Activated naive CD8-positive, alpha-beta T cell treated with anti-CD3 and anti-CD28 coated beads, Interleukin-2, amount 50 U/mL, for 24 hours (primary cell): ENCODE measurements around the gene ATP6V0B.
A peak's percentile ranks its signal among the peaks of the same experiment; 100 is the strongest.

Experiments used
- ATAC-seq: fragments of 150-1000 bp; cut with Tn5 transposase; one replicate; pipeline ENCODE4 v1.10.0; 2021
- DNase-seq: peaks from one replicate; pipeline ENCODE4 v3.0.0; 2021
- H3K27ac Mint-ChIP-seq: one replicate; pipeline ENCODE4 v1.8.0; 2021; ENCODE audit warnings: mild to moderate bottlenecking, mixed read lengths
- H3K27me3 Mint-ChIP-seq: one replicate; pipeline ENCODE4 v1.8.0; 2021; ENCODE audit warnings: mixed read lengths
- H3K36me3 Mint-ChIP-seq: one replicate; pipeline ENCODE4 v1.8.0; 2021; ENCODE audit warnings: low read depth, mixed read lengths
- H3K4me1 Mint-ChIP-seq: one replicate; pipeline ENCODE4 v1.8.0; 2021; ENCODE audit warnings: mixed read lengths
- H3K4me3 Mint-ChIP-seq: one replicate; pipeline ENCODE4 v1.8.0; 2021; ENCODE audit warnings: mild to moderate bottlenecking, moderate library complexity, mixed read lengths
- H3K9me3 Mint-ChIP-seq: one replicate; pipeline ENCODE4 v1.8.0; 2021; ENCODE audit warnings: mixed read lengths

The ATP6V0B gene

DNA sequence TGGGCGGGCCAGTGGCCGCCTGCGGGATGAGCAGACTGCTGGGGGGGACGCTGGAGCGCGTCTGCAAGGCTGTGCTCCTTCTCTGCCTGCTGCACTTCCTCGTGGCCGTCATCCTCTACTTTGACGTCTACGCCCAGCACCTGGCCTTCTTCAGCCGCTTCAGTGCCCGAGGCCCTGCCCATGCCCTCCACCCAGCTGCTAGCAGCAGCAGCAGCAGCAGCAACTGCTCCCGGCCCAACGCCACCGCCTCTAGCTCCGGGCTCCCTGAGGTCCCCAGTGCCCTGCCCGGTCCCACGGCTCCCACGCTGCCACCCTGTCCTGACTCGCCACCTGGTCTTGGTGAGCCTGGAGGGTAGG is 6.4 kb downstream of the ATP6V0B start:
- Mint-ChIP-seq H3K4me3 (no peak overlapping the region), H3K36me3 (peaks cover 43% of the 10 kb centered on the region), H3K27me3 (peaks cover 2% of the 10 kb centered on the region), H3K27ac (no peak overlapping the region), H3K4me1 (peaks cover 36% of the 10 kb centered on the region), H3K9me3 (no peaks in the 10 kb centered on the region)
- ATAC-seq: no peak
- DNase-seq: no peak

DNA sequence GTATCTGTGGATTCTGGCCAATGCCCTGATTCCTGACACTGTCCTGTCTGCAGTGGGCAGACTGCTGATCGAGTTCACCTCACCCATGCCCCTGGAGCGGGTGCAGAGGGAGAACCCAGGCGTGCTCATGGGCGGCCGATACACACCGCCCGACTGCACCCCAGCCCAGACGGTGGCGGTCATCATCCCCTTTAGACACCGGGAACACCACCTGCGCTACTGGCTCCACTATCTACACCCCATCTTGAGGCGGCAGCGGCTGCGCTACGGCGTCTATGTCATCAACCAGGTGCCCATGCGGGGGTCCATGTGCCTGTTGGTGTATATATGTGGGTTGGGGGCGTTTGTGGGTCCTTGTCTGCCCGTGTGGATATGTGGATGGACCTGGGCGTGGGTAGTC is 6.9 kb downstream of the ATP6V0B start:
- no peaks in the 10 kb centered on the region for H3K9me3 Mint-ChIP-seq
- H3K27me3 Mint-ChIP-seq: peaks cover 2% of the 10 kb centered on the region
- H3K36me3 Mint-ChIP-seq: peaks cover 39% of the 10 kb centered on the region
- DNase-seq: no peak
- H3K27ac Mint-ChIP-seq: no peak overlapping the region
- no peak for ATAC-seq
- no peak overlapping the region for H3K4me3 Mint-ChIP-seq
- H3K4me1 Mint-ChIP-seq: peaks cover 31% of the 10 kb centered on the region

DNA sequence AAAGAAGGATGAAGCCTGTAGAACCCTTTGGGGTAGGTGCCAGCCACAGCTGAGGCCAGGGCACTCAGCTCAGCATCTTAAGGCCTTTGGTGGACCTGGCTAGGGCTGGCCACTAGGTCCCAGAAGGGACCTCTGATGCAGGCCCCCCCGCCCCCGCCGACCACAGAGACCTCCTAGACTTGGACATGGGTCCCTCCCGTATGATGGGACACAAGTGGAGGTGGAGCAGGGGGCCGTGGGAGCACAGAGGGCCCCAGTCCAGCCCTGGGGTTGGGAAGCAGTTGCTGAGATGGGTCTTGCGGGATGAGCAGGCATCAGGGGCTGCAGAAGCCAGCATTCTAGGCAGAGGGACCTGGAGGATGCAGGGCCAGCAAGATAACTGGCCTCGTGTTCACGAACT is 7.5 kb downstream of the ATP6V0B start:
- ATAC-seq (no peak), DNase-seq (no peak)
- Mint-ChIP-seq H3K36me3 (peaks cover 33% of the 10 kb centered on the region), H3K9me3 (no peaks in the 10 kb centered on the region), H3K4me3 (no peak overlapping the region), H3K27me3 (peaks cover 2% of the 10 kb centered on the region), H3K27ac (no peak overlapping the region), H3K4me1 (peaks cover 25% of the 10 kb centered on the region)

DNA sequence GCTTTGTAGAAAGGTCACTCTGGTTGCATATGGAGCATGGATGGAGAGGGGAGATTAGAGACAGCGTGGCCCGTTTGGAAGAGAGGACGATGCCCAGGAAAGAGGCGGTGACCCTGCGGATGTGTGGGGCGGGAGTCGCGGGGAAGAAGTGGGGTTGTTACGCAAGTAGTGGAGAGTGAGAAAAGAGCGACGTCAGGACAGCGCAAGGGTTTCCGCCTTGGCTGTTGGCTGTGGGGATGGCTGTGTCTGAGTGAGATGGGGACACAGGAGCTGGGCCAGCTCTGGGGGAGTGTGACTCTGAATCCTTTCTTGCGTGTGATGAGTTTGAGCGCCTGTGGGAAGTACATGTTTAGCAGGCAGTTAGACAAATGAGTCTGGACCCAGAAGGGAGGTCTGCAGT is 8.0 kb downstream of the ATP6V0B start:
- no peak overlapping the region for H3K27ac Mint-ChIP-seq
- peaks cover 28% of the 10 kb centered on the region for H3K36me3 Mint-ChIP-seq
- ATAC-seq: no peak
- H3K4me1 Mint-ChIP-seq: peaks cover 19% of the 10 kb centered on the region
- no peaks in the 10 kb centered on the region for H3K9me3 Mint-ChIP-seq
- DNase-seq: no peak
- H3K4me3 Mint-ChIP-seq: no peak overlapping the region
- H3K27me3 Mint-ChIP-seq: peaks cover 2% of the 10 kb centered on the region

DNA sequence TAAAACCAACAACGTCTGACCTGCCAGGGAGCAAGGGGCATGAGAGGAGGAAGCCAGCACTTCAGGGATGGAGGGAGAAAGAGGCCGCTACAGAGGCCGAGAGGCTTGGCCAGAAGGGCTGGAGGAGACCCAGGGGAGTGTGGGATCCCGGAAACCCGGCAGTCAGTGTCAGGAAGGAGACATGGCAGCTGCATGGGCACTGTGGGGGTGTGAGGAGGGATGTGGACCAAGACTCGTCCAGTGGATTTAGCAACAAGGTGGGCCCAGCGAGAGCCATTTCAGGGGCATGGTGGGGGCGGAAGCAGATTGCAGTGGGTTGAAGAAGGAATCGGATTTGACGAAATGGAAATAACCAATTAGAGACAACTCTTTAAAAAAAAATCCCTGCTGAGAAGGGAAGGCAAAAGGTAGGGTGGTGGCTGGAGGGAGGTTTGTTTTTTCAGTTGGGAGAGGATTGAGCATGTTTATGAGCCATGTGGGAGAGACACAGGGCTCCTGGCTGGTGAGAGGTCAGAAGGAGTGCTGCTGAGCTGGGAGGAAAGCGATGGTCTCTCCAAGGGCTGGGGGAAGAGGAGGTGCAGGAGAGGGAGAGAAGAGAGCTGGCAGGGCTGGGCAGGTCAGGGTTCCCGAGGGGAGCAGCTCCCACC is 8.6 kb downstream of the ATP6V0B start:
- Mint-ChIP-seq H3K27me3 (peaks cover 2% of the 10 kb centered on the region), H3K36me3 (peaks cover 23% of the 10 kb centered on the region), H3K9me3 (no peaks in the 10 kb centered on the region), H3K4me3 (no peak overlapping the region), H3K4me1 (peaks cover 15% of the 10 kb centered on the region), H3K27ac (no peak overlapping the region)
- no peak for ATAC-seq
- no peak for DNase-seq

DNA sequence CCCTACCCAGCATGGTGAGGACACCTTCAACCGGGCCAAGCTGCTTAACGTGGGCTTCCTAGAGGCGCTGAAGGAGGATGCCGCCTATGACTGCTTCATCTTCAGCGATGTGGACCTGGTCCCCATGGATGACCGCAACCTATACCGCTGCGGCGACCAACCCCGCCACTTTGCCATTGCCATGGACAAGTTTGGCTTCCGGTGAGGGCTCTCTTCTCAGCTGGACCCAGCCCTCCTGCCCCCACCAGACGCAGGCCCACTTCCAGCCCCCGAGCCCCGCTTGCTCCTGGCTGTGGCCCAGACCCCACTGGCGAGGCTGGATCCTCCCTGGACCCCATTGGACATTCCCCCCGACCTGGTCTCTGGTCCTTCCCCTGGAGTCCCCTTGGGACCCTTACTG is 10.1 kb downstream of the ATP6V0B start:
- Mint-ChIP-seq H3K27me3 (peaks cover 2% of the 10 kb centered on the region), H3K9me3 (no peaks in the 10 kb centered on the region), H3K4me3 (no peak overlapping the region), H3K36me3 (peaks cover 19% of the 10 kb centered on the region), H3K4me1 (peaks cover 10% of the 10 kb centered on the region), H3K27ac (no peak overlapping the region)
- DNase-seq: no peak
- no peak for ATAC-seq

DNA sequence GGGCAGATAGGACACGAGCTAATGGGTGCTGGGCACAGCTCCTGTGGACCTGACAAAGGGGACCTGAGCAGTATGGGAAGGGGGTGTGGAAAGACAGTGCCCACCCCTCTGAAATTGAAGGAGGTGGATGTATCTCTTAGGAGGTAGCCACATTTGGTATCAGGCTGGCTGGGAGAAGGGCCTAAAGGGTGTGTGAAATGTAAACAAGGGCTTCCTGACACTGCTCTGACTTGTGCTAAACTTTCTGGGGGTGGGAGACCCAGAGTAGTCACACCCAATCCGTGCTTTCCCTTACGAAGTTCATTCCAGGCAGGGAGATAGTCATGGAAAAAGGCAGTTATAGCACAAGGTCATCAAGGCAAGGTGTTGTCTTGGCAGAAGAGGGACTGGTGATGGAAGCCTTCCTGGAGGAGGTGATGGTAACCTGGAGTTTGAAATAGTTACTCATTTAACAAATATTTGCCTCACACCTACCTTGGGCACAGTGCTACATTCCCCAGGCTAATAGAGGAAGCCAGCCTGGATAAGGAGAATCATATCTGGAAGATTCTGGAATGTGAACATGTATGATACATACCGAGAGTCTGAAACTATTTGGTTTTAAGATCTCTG is 11.3 kb downstream of the ATP6V0B start:
- H3K4me1 Mint-ChIP-seq: peaks cover 4% of the 10 kb centered on the region
- peaks cover 14% of the 10 kb centered on the region for H3K36me3 Mint-ChIP-seq
- ATAC-seq (no peak), DNase-seq (no peak)
- H3K27me3 Mint-ChIP-seq: no peaks in the 10 kb centered on the region
- no peak overlapping the region for H3K4me3 Mint-ChIP-seq
- H3K9me3 Mint-ChIP-seq: no peaks in the 10 kb centered on the region
- H3K27ac Mint-ChIP-seq: no peak overlapping the region

DNA sequence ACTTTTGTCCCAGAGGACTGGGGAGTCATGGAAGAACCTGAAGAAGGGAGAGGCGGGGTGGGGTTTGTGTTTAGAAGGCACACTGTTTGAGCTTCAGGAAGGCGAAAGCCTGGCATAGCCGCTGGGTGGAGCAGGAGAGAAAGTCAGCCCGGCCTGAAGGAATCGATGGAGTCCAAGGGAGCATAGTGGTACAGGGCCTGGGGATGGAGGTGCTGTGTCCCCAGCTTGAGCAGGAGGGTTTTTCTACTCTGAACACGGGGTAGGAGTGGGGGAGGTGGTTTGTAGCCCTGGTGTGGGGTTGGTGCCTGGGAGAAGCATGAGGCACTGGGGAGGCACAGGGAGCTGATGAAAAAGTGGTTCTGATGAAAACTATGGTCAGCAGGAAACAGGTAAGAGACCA is 12.0 kb downstream of the ATP6V0B start:
- no peak overlapping the region for H3K4me3 Mint-ChIP-seq
- DNase-seq: no peak
- H3K9me3 Mint-ChIP-seq: no peaks in the 10 kb centered on the region
- H3K4me1 Mint-ChIP-seq: peaks cover 7% of the 10 kb centered on the region
- H3K36me3 Mint-ChIP-seq: peaks cover 14% of the 10 kb centered on the region
- no peak for ATAC-seq
- no peak overlapping the region for H3K27ac Mint-ChIP-seq
- H3K27me3 Mint-ChIP-seq: no peaks in the 10 kb centered on the region

DNA sequence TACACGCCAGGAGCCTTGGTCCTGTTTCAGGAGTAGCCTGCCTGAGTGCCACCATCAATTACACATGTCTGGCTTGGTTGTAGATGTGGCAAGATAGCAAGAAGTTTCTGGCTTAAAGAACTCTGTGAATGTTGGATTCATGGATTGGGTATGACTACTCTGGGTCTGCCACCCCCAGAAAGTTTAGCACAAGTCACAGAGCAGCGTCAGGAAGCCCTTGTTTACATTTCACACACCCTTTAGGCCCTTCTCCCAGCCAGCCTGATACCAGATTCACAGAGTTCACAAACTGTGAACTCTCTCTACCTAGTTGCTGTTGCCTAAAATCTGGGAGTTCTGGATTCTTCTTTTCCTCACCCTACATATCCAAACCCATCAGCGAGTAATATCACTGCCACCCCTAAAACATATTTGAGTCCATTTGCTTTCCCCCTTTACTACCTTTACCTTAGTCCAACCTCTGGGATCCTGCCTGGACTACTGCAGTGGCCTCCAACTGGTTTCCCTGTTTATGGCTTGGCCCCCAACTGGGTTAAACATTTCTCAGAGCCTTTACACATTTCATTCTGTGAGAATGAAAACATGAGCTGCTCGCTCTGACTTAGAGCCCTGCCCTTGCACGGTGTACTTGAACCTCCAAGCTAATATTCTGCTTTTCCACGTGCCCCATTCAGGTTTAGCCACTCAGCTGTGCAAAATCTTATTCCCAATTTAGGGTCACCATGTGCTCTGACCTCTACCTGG is 12.6 kb downstream of the ATP6V0B start:
- ATAC-seq (no peak), DNase-seq (no peak)
- Mint-ChIP-seq H3K27me3 (no peaks in the 10 kb centered on the region), H3K9me3 (no peaks in the 10 kb centered on the region), H3K36me3 (peaks cover 12% of the 10 kb centered on the region), H3K4me1 (peaks cover 11% of the 10 kb centered on the region), H3K4me3 (no peak overlapping the region), H3K27ac (no peak overlapping the region)

DNA sequence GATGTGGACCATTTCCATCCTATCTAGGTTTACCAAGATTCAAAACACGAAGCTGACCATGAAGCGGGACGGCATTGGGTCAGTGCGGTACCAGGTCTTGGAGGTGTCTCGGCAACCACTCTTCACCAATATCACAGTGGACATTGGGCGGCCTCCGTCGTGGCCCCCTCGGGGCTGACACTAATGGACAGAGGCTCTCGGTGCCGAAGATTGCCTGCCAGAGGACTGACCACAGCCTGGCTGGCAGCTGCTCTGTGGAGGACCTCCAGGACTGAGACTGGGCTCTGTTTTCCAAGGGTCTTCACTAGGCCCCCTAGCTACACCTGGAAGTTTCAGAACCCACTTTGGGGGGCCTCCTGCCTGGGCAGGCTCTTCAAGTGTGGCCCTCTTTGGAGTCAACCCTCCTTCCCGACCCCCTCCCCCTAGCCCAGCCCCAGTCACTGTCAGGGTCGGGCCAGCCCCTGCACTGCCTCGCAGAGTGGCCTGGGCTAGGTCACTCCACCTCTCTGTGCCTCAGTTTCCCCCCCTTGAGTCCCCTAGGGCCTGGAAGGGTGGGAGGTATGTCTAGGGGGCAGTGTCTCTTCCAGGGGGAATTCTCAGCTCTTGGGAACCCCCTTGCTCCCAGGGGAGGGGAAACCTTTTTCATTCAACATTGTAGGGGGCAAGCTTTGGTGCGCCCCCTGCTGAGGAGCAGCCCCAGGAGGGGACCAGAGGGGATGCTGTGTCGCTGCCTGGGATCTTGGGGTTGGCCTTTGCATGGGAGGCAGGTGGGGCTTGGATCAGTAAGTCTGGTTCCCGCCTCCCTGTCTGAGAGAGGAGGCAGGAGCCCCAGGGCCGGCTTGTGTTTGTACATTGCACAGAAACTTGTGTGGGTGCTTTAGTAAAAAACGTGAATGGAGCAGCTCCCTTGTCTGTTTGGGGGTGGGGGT is 15.8 kb downstream of the ATP6V0B start:
- peak overlapping the region; percentile 82 for H3K4me3 Mint-ChIP-seq
- DNase-seq: no peak
- peaks cover 14% of the 10 kb centered on the region for H3K4me1 Mint-ChIP-seq
- no peaks in the 10 kb centered on the region for H3K9me3 Mint-ChIP-seq
- H3K27me3 Mint-ChIP-seq: peaks cover 2% of the 10 kb centered on the region
- no peak for ATAC-seq
- H3K27ac Mint-ChIP-seq: no peak overlapping the region
- peaks cover under 1% of the 10 kb centered on the region for H3K36me3 Mint-ChIP-seq

DNA sequence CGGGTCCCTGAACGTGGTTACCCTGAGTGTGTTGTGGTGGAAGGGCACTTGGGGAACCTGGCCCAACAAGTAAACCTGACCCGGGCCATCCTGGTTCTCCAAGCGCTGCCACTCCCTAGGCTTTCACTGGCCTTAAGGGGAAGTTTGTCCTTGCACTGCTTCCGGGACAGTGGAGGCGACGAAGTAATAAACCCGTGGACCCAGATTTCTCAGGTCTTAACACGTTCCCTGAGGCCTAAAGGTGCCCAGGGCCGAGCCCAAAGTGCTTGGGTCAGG is 16.4 kb downstream of the ATP6V0B start:
- Mint-ChIP-seq H3K36me3 (no peaks in the 10 kb centered on the region), H3K4me3 (peak overlapping the region; percentile 82), H3K27ac (peak overlapping the region; percentile 68), H3K9me3 (no peaks in the 10 kb centered on the region), H3K27me3 (peaks cover 2% of the 10 kb centered on the region), H3K4me1 (peaks cover 14% of the 10 kb centered on the region)
- no peak for DNase-seq
- ATAC-seq: no peak

DNA sequence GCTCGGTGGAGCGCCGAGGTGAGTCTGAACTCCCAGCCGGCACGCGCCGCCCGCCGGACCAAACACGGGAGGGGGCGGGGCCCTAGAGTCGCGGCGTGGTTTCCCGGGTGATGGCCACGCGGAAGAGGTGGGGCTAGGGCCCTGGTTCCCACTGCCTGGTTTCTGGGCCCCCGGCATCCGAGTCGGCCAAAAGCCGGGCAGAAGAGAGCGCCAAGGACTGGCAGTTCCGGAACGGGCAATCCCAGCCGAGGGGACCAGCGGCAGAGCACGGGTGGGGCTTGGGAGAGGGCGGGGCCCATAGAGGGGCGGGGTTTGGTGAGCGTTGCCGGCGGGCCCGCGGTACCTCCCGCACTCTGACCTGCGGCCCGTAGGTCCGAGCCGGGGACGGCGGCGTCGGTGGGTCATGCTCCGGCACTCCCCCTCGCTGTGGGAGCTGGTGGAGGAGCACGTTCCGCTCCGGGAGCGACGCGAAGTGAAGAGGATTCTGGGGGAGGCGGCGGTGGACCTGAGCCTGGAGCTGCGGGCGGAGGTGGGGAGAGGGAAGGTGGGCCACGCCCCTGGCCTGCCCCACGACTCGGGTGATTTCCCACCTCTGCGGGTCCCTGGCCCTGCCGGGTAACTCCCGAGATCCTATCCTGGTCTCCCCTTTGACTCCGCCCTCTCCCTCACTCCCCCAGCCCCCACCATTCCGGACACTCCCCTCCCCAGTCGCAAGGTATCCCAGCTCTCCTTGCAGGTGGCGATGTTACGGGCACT is 16.9 kb downstream of the ATP6V0B start, which contains the start of gene CCDC24:
Gene CCDC24, plus strand, starts transcription at position 124 of the 756 bp plus-strand sequence. Its CDS starts 280 bp downstream, at position 404.
- ATAC-seq (peak; percentile 79), DNase-seq (peak; percentile 82)
- Mint-ChIP-seq H3K4me1 (peaks cover 14% of the 10 kb centered on the region), H3K27me3 (peaks cover 2% of the 10 kb centered on the region), H3K9me3 (no peaks in the 10 kb centered on the region), H3K27ac (peak within 1 kb of the TSS; percentile 68), H3K36me3 (no peaks in the 10 kb centered on the region), H3K4me3 (peak within 1 kb of the TSS; percentile 82)

DNA sequence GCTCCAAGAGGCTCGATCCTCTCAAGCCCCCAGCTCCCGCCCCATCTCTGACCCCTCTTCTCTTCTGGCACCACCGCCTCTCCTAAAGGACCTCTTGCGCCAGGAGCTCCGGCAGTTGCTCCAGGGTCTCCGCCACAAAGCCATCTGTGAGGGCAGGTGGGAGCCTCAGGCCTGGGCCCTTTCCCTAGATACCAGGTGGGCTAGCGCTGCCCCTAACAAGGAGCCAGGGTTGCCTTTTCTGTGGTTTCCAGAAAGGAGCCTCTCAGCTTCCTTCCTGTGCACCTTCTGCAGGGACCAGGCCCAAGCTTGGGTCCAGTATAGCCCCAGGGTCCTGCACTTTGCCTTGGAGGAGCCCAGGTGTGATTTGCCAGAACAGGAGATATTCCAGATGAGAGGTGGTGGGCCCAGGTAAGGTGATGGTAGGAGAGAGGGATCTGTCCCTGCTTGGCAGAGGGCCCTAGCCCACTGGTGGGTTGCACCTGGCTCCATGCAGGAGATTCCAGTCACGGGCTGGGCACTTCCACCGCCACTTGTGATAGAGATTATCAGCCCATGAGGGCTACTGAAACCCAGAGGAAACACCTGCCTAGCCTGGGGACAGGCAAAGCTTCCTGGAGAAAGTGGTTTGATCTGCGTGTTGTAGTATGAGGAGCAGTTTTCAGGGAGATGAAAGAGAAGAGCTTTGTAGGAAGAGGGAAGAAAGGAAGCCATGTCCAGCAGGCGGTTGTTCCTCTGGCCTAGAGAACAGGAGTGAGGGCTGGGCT is 17.7 kb downstream of the ATP6V0B start:
- Mint-ChIP-seq H3K9me3 (no peaks in the 10 kb centered on the region), H3K27ac (peak overlapping the region; percentile 68), H3K4me1 (peaks cover 14% of the 10 kb centered on the region), H3K4me3 (peak overlapping the region; percentile 82), H3K36me3 (no peaks in the 10 kb centered on the region), H3K27me3 (peaks cover 2% of the 10 kb centered on the region)
- DNase-seq (no peak), ATAC-seq (no peak)
